ENCODE results near the gene SSTR3.

SSTR3 gene

DNA sequence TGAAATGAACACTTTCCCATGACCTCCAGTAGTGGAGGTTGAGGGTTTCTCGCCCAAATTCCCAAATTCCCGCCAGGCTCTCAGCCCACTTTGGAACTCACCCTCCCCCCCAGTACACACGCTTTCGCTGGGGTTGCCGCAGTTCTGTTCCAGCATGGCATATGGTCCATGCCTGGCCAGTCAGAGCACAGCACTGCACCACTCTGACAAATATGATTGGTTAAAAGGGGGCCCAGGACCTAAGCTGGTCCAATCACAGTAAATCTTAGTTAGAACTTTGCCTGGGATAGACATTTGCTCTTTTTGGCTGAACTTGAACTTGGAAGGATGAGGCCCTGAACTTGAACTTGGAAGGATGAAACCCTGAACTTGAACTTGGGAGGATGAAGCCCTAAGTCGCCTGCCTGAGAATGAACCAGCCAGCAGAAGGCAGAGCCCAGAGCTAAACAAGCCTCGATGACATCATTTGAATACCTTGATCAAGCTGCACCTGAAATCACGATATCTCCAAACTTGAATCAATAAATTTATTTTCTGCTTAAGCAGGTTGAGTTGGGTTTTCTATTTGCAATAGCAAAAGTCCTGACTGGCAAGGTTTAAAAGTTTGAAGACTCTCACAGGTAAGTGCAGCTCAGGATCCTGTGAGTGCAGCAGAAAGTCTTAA is 12.6 kb upstream of the SSTR3 start:
- TF ChIP-seq TAF1 (IDR thresholded peaks at IDR 0.05; ENCODE audit: borderline replicate concordance, low read depth, low read length) (no peak), POLR2A (IDR thresholded peaks at IDR 0.05; ENCODE audit: low read depth, low read length) (no peak), POLR2AphosphoS5 (IDR thresholded peaks at IDR 0.05; ENCODE audit: low read depth, low read length) (no peak)
- peak; percentile 87 for FAIRE-seq
- no peak for DNase-seq (ENCODE audit: insufficient read length)

GRCh38 chr22:37223965-37224551 is 11.8 kb upstream of the SSTR3 start:
- FAIRE-seq (peak; percentile 97), DNase-seq (ENCODE audit: insufficient read length) (peak; percentile 61)
- TF ChIP-seq POLR2AphosphoS5 (IDR thresholded peaks at IDR 0.05; ENCODE audit: low read depth, low read length) (no peak), POLR2A (IDR thresholded peaks at IDR 0.05; ENCODE audit: low read depth, low read length) (0 out of 2 replicates have a peak, but pooled peaks have one; percentile 26)

DNA sequence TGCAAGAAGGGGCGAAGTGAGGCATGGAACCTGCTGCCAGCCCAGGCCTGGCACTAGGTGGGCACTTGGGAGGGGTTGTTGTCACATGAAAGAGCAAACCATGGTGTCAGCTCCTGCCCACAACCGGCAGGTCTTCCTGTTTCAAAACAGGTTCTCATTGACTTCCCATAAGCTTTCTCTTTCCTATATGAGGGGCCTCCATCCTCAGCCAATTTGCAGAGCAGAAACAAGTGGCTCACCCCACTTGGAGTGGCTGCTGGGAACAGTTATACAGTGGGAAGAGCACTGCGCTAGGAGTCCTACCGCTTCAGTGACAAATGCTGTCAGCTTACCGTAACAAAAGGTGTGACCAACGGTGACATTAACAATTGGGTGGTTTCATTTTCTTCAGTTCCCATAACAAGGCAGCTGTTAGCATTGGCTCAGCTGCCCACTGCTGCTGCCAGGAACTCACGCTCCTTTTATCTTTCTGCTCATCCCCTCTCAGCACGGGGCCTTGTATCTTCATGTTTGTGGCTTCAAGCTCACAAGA is 10.2 kb upstream of the SSTR3 start:
- DNase-seq (ENCODE audit: insufficient read length) (no peak), FAIRE-seq (peak; percentile 88)
- TF ChIP-seq TAF1 (IDR thresholded peaks at IDR 0.05; ENCODE audit: borderline replicate concordance, low read depth, low read length) (no peak), POLR2A (IDR thresholded peaks at IDR 0.05; ENCODE audit: low read depth, low read length) (no peak), POLR2AphosphoS5 (IDR thresholded peaks at IDR 0.05; ENCODE audit: low read depth, low read length) (no peak)

- peak; percentile 58 for FAIRE-seq
- DNase-seq (ENCODE audit: insufficient read length) = no peak
- TF ChIP-seq POLR2A (IDR thresholded peaks at IDR 0.05; ENCODE audit: low read depth, low read length) (no peak), POLR2AphosphoS5 (IDR thresholded peaks at IDR 0.05; ENCODE audit: low read depth, low read length) (no peak), TAF1 (IDR thresholded peaks at IDR 0.05; ENCODE audit: borderline replicate concordance, low read depth, low read length) (no peak)
These were observed 9.4 kb upstream of the SSTR3 start for GRCh38 chr22:37221424-37222333.

GRCh38 chr22:37220543-37220981 is 8.3 kb upstream of the SSTR3 start:
- peak; percentile 78 for TF ChIP-seq POLR2AphosphoS5 (IDR thresholded peaks at IDR 0.05; ENCODE audit: low read depth, low read length)
- peak; percentile 82 for TF ChIP-seq POLR2A (IDR thresholded peaks at IDR 0.05; ENCODE audit: low read depth, low read length)
- TF ChIP-seq TAF1 (IDR thresholded peaks at IDR 0.05; ENCODE audit: borderline replicate concordance, low read depth, low read length) = no peak; the same call in 1 of the 2 replicates
- no peak for DNase-seq (ENCODE audit: insufficient read length)
- FAIRE-seq = no peak

DNA sequence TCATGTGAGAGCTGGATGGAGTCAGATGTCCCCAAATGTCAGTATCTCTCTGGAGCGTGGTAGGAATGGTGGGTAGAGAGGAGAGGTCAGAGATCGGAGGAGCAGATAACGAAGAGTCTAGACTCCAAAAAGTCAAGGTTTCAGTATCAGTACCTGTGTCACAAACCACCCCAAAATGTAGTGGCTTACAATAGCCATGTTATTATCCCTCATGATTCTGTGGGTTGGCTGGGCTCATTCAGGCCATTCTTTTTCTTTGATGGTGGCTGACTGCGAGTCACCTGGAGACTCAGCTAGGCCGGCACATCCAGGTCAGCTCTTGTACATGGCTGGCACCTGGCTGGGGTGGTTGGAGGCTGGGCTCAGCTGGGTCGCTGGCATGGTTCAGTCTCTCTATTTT is 7.3 kb upstream of the SSTR3 start:
- FAIRE-seq = no peak

GRCh38 chr22:37218771-37219411 is 6.6 kb upstream of the SSTR3 start:
- TF ChIP-seq POLR2AphosphoS5 (IDR thresholded peaks at IDR 0.05; ENCODE audit: low read depth, low read length) (no peak), POLR2A (IDR thresholded peaks at IDR 0.05; ENCODE audit: low read depth, low read length) (peak; percentile 11; the same call in 1 of the 2 replicates)
- FAIRE-seq (peak; percentile 99), DNase-seq (ENCODE audit: insufficient read length) (peak; percentile 67)

More for the DNA sequence above, 7.3 kb upstream of the SSTR3 start:
- DNase-seq (ENCODE audit: insufficient read length) = no peak
- TF ChIP-seq POLR2A (IDR thresholded peaks at IDR 0.05; ENCODE audit: low read depth, low read length) (0 out of 2 replicates have a peak, but pooled peaks have one; percentile 19), POLR2AphosphoS5 (IDR thresholded peaks at IDR 0.05; ENCODE audit: low read depth, low read length) (no peak)

DNA sequence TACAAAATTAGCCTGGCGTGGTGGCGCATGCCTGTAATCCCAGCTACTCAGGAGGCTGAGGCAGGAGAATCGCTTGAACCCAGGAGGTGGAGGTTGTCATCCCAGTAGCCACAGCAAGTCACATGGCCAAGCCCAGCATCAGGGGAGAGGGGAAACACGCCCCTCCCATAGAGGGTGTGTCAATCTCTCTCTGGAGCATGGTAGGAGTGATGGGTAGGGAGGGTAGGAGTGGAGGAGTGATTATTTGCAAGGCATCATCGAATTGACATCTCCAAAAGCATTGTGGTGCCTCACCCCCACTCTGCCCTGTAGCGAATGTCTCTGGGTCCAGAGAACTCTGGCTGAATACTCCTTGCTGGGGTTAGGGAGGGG is 6.1 kb upstream of the SSTR3 start:
- no peak for DNase-seq (ENCODE audit: insufficient read length)
- TF ChIP-seq POLR2A (IDR thresholded peaks at IDR 0.05; ENCODE audit: low read depth, low read length) (no peak), POLR2AphosphoS5 (IDR thresholded peaks at IDR 0.05; ENCODE audit: low read depth, low read length) (no peak), TAF1 (IDR thresholded peaks at IDR 0.05; ENCODE audit: borderline replicate concordance, low read depth, low read length) (no peak)
- no peak for FAIRE-seq

GRCh38 chr22:37215890-37216289 is 3.6 kb upstream of the SSTR3 start:
- no peak for TF ChIP-seq POLR2AphosphoS5 (IDR thresholded peaks at IDR 0.05; ENCODE audit: low read depth, low read length)
- no peak for TF ChIP-seq POLR2A (IDR thresholded peaks at IDR 0.05; ENCODE audit: low read depth, low read length)
- no peak for TF ChIP-seq TAF1 (IDR thresholded peaks at IDR 0.05; ENCODE audit: borderline replicate concordance, low read depth, low read length)
- FAIRE-seq = no peak
- DNase-seq (ENCODE audit: insufficient read length) = no peak

DNA sequence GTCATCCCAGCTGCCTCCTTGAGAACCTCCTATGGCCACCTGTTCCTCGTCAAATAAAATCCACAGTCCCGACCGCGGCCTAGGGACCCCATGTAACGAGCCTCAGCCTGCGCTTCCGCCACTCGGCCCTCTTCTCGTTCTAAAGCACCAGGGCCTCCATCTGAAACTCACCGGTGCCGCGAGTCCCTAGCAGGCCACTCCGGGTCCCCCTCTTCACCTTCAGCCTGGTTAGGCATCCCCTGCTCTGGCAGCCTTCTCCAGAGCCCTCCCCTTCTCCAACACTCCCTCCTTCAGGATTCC is 2.4 kb upstream of the SSTR3 start:
- TF ChIP-seq POLR2A (IDR thresholded peaks at IDR 0.05; ENCODE audit: low read depth, low read length) (no peak), POLR2AphosphoS5 (IDR thresholded peaks at IDR 0.05; ENCODE audit: low read depth, low read length) (no peak), TAF1 (IDR thresholded peaks at IDR 0.05; ENCODE audit: borderline replicate concordance, low read depth, low read length) (no peak)
- FAIRE-seq (no peak), DNase-seq (ENCODE audit: insufficient read length) (no peak)
